HG03025 (cell line): ENCODE results near the gene CERCAM.
"Not testable (repeated sequence)": the region's sequence is repeated elsewhere in the genome, so short reads cannot be mapped to it uniquely, and the experiment has no call there.

Experiments used
- ATAC-seq: cut with Tn5 transposase; IDR thresholded peaks from one replicate; pipeline ENCODE4 v1.9.1; 2021; ENCODE audit warnings: mild to moderate bottlenecking, moderate library complexity; ENCODE audit not compliant: unreplicated experiment, low FRiP score

CERCAM gene

DNA sequence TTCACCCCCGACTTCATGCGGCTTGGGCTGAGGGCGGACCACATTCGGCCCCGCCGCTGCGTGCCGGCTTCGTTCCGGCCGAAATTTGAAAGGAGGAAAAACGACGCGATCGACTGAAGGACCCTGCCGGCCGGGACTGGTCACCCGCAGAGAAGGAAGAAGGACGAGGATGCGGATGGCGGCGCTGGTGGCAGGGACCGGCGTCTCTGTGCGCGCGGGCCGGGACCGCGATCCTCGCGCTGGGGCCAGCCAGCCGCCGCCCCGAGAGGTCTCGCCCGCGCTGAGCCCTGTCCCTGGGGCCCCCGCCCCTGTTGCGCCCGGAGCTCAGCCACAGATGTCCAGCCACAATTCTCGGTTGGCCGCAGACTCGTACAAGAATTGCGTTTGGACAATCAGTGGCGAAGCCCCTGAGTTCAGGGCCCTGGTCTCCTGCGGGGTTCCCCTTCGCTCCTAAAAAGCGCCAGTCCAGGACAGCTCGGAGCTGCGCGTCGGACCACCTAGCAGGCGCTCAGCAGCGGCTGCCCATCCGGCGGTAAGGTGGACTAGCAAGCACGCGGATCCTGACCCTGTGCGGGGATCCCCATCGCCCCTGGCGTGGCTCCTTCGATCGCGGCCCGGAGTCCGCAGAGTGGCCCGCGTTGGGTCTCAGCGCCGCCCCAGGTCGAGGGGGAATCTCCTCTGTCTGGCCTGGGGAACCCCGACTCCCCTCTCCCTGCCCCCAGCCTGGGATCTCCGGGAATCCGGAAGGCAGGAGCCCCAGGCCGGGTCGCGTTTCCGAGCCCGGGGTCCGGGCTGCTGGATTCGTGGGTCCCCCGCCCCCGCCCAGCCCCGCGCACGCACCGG, 28.1 kb upstream of the CERCAM start:
- ATAC-seq = no peak

DNA sequence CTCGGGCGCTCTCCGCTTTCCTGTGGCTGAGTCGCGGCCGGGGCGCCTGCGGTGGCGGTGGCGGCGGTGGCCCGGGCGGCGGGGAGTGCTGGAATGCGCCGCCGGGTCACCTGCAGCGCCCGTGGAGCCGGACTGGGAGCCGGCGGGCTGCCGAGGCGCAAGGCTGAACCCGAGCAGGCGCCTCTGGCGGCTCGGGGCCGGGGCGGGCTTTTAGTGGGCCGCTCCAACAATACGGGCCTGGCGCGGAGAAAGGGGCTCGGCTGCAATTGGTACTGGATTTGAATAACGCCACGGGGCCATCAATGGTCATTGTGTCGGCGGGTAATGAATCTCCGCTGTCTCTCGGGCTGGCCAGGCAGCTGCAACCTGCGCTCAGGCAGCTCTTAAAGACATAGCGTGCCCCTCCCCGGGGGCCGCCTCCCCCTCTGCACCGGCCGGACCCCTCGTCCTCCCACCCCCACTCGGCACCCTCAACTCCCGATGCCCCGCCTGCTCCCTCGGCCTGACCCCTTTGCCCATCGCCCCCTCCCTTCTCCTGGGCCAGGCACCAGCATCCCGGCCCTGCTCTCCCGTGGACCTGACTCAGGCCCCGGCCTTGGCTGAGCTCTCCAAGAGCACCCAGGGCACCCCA, 27.4 kb upstream of the CERCAM start:
- ATAC-seq = no peak

DNA sequence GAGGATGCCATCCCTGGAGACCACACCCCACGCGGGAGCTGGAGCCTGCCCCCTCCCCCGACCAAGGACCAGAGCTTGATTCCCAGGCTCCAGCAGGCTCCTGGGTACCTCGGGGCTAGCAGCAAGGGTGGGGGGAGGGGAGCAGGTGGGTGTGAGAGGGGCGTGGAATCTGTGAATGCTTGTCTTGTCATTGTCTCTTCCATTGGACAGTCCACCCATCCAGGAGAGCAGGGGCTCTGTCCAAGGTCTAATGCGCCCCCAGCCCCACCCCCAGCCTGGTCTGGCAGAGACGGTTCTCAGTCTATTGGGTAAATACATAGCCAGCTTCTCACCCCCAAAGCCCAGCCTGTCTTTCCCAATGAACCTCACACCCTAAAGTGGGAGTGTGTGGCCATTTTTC, 26.7 kb upstream of the CERCAM start:
- no peak for ATAC-seq

DNA sequence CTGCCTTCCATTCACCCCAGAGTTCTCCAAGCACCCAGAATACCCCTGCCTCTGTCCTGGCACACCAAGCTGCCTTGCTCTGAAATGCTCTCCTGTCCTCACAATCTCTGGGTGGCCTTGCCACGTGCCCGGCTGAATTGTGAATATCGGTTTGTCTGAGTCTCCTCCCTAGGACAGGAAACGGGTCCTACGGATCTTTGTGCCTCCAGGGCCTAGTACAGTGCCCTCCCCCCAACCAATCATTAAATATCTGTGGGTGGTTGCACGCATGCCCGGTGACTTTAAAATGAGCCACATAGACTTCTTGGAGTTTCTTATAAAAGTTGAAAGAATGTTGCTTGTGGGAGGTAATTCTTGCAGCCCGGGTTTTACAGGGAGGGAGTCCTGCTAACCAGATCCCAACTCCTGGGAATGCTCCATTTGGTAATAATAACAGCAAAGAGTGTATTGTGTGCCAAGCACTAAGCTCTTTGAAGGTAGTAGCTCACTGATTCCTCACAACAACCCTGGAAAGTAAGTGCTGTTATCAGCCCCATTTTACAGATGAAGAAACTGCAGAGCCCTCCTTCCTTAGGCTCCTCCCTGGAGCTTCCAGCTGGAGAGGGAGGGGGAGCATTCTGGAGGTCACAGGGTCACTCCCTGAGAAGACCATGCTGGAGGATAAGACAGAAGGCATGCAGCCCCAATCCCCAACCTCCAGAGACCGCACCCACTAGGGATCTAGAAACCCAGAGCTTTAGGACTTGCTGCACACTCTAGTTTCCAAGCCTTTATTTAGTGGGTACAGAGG, 26.1 kb upstream of the CERCAM start:
- no peak for ATAC-seq

DNA sequence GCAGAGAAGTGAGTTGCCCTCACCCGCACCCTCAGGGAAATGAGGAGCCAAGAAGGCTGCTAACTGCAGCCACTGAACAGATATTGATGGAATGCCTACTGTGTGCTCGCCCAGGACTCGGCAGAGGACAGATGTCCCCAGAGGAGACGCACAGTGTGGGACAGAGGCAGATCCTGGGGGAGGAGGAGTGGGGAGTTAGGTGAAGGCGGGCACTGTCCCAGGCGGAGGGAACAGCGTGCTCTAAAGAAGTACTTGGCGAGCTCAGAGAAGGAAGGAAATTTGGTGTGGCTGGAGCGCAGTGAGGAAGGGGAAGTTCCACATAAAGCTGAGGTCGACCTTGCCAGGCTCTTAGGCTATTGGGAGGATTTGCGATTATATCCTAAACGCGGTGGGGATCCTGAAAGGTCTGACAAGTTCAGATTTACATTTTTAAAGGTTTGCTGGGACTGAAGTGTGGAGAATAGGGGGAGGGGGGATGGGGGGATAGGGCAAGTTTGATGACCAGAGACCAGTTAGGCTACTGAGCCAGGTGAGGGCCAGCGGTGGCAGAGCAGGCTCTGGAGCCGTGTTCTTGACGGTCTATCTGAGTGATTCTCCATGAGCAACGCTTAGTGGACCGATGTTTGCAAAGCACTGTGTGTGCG, 23.6 kb upstream of the CERCAM start:
- ATAC-seq = no peak

DNA sequence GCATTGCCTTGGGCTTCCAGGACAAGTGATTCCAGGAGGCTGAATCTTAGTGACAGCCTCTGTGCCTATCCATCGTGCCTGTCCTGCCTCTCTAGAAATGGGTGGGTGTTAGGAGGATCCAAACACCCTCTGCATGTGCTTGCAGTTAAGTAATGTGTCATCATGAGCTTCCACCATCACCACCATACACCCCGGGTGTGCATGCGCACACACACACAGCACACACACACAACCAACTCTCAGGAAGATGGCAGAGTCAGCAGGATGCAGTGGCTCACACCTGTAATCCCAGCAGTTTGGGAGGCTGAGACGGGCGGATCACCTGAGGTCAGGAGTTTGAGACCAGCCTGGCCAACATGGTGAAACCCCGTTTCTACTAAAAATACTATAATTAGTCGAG, 22.8 kb upstream of the CERCAM start:
- no peak for ATAC-seq

DNA sequence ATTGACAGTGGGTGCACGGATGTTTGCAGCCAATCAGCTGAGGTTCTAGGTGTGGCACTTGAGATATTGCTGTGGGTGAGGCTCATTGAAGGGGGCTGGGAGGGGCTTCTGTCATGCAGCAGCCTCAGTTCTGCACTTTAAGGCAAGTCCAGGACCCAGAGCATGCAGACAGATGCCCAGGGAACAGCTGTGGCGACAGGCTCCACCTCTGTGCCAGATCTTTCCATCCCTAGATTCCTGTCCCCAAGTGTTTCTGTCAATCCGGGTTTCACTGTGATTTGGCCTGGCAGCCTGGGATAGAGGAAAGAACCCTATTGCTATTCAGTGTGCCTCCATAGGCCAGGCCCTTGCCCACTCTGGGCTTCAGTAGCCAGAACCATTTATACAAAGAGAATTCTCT, 20.8 kb upstream of the CERCAM start:
- ATAC-seq = no peak

DNA sequence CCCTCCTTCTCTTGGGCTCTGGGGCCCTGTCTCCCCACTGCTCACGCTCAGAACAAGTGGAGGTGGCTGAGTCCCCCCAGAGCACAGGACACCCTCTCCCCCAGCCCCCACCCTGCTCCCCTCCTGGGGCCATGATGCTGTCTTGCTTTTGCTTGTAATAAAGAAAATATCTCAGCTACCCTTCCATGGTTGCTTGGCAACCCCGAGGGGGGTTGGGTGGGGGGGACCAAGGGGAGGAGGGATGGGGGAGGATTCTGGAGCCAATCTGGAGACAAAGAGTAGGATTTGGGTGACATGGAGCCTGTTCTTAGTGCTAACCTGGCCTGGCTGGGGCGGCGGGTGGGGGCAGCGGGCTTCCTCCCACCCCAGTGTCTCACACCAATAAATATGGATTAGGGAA, 16.1 kb upstream of the CERCAM start:
- no peak for ATAC-seq

DNA sequence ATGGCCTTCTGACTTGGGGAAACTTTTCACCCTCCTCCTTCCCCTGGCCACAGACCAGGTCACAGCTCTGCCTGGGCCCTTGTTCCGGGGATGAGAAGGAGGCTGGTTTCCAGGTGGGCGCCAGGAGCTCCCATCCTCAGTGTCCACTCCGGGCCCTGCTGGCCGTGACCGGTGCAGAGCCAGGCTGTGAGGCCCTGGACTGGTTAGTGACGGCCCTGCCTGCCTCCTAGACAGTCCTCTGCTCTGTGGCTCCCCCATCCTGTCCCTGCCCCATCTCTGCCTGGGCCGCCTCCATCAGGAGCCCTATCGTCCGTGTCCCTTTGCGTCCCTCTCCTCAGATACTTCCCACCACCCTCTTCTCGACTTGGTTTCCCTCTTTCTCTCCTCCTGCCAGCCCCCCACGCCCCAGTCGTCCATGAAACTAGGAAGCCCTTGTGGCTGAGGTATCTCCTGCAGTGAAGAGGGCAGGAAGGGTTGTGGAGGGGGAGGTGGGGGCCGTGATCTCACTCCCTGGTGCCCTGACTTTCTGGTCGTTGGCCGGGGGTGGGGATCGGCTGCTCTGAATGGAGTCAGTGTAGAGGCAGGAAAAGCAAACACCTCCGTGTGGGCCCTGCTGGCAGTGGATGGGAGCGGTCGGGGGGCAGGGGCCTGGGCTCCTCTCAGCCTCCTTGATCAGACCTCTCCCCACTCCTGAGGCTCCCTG, 15.4 kb upstream of the CERCAM start:
- ATAC-seq = no peak

DNA sequence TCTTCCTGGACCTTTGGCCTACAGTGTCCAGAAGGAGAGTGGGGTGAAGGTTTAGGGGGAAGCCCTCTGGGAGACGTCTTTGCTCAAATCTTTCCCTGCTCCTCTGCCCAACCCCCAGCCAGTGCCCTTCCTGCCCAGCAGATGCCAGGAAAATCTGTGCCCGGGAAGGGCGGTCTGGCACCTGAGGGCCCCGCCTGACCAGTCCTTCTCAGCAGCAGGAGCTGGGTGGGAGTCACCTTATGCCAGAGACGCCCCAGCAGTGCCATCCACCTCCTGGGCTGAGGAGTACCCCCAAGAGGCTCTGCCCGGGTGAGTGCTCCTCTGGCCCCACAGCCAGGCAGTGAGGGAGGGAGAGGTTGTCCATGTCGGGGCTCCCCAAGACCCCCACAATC, 14.9 kb upstream of the CERCAM start:
- ATAC-seq = no peak

DNA sequence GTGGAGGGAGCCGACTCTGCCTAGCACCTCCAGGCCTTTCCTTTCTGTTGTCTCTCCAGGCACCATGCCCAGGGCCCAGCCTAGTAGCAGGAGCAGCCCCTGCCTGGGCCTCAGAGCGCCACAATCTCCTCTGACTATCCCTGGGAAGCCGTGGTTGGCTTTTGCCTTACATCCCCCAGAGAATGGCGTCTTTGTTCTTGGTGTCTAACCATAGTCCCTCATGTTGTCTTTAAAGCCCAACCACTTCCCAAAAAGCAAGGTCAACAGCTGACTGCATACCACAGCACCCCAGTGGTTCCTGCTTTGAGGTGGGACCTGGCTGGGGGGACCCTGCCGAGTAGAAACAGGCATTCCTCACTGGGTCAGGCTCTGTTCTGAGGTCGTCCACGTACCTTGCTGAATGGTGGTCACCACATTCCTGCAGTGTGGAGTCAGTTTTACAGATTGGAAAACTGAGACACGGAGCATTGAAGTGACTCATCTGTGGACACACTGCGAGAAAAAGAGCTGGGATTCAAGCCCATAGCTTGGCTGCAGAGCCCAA, 13.7 kb upstream of the CERCAM start:
- ATAC-seq = no peak

DNA sequence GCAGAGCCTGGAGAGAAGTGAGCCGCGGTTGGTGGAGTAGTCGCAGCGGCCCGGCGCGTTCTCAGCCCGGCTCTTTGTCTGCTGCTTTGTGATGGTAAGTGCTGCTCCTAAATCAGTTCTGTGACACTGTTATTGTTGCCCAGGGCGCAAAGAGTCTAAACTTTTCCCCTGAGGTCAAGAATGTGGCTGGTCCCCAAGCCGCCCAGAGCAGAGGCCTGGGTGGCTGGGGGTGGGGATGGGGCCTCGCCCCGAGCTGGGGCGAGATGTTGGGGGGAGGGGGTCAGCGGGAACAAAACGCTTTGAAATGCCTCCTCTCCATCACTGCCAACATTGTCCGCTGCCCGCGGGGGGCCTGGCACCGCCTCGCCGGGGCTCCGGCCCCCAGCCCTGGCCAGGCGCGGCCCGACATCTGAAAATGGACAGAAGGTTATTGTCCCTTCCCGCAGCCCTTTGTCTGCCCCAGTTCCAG, 11.7 kb upstream of the CERCAM start:
- ATAC-seq = no peak

DNA sequence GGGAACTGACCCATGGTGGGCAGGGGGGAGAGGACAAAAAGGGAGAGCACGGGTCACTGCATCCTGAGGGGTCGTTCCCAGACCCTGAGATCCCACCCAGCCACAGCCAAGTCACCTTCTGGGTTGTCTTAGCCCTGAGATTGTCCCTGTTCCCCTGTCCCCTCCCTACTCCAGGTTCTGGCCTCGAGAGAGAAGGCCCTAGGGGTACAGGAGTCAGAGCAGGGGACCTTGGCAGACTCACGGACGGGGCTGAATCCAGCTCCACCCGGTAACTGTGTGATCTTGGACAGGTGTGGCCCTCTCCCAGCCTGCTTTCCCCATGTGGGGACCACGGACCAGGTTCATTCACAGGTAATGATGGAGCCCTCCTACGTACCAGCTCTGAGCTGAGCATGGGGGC, 11.2 kb upstream of the CERCAM start:
- ATAC-seq = no peak

DNA sequence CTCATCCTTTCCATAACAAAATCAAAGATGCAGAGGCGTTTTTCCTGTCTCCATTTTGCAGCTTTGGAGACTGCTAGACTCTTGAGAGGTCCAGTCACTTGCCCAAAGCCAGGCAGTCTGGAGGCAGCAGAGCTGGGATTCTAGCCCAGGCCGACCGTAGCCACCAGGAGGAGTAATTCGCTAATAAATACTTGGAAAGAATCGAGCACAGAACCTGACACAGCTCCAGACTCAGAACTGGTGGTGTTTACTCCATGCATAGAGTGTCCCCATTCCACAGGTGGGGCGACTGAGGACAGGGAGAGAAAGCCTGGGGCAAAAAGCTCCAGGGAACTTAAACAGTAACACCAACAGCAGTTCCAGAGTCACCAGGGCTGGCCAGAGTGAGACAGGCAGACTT, 10.7 kb upstream of the CERCAM start:
- ATAC-seq = no peak

DNA sequence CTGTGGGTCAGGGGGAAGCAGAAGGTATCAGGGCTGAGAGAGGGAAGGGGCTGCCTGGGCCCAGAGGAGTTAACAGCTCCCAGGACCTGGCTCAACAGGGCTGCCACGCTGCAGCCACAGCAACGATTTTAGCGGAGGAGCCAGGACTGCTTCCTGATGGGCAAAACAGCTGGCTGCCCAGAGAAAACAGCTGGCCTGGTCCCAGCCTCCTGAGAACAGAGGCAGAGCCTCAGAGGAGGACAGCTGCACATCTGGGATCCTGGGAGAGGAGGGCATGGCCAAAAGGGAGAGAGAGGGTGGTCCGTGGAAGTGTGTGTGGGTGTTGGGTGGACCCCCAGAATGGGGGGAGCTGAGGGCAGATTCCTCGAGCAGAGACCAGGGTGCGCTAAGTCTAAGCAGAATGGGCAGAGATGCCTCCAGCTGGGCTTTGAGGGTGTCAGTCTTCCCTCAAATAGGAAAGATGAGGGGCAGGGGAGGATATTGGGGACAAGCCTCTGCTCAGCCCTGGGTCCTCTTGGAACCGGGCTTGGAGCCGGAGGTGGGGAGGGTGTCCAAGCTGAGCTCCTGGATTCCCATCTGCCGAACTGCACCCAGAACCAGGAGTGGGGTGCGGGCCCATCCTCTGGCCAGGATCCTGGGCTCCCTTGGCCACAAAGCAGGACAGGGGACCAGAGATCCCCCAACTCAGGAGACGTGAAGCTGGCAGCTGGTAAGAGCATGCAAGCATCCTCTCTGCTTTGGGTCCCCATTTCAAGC, 9.1 kb upstream of the CERCAM start:
- no peak for ATAC-seq

DNA sequence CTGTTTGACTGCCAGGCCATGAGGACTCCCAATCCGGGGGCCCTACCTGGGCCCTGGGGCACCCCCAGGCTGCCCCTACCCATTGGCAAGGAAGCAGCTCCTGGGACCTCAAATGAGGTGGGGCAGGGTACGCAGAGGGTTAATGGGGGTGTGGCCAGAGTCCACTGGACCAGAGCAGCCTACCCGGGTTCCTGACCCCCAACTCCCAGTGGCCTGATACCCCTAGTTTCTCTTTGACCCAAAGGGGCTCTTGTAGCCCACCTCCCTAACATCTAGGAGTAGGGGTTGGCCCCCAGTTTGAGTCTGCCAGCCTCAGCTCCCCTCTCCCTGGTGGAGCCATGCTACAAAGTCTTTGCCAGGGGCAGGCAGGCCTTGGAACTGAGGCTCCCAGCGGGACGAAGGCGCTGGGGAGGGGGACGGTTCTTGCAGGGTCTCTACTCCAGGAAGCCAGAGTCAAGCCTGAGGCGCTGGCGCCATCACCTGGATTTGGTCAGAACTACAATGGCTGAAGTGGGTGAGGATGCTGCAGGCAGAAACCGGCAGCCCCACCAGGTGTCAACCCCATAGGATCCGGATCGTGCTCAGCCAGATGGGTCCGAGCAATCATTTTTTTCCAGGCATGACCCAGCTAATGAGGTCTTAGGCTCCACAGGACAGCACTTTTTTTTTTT, 8.4 kb upstream of the CERCAM start:
- no peak for ATAC-seq

DNA sequence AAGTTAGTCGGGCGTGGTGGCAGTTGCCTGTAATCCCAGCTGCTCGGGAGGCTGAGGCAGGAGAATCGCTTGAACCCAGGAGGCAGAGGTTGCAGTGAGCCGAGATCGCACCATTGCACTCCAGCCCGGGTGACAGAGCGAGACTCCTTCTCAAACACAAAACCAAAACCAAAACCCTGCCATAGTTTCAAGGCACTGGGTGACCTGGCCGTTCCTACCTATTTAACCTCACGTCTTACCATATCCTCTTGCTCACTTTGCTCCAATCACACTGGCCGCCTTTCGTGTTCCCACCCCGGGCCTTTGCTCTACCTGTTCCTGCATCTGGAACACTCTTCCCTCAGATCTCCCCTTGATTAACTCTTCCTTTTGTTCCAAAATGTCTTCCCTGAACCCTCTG, 6.9 kb upstream of the CERCAM start:
- not testable (repeated sequence) for ATAC-seq

DNA sequence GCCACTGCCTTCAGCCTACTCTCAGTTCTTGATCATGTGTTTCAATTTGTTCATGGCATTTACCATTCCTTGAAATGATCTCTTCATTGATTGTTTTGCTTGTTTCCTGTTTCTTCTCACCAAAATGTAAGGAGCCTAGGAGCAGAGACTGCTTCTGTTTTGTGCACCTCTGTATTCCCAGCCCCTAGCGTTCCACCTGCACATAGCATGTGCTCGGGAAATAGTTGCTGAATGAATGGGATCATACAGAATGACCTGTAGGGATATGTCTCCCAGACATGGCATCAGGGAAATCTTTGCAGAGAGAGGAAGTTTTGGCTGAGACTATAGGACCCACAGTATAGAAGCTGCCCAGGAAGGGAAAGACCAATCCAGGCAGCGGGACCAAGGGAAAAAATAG, 6.2 kb upstream of the CERCAM start:
- ATAC-seq = no peak

DNA sequence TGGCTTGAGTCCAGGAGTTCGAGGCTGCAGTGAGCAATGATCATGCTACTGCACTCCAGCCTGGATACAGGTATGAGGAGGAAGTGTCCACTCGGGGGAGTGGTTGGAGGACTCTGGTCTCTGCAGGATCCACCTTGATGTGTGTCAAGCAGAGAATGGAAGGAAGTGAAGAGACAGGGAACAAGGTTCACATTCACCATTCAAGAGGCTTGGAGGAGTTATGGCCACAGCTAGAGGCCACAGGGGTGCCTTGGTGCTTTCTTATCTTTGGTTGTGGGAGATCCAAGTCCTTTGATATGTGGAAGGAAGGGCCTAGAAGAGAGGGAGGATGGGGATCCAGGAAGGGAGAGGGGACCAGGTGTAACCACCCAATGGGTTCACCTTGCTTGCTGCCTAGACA, 5.4 kb upstream of the CERCAM start:
- no peak for ATAC-seq
